Measurements from ENCODE around the gene RBM17.

- TF ChIP-seq CTCF (conservative IDR thresholded peaks at IDR 0.05; ENCODE audit: low read depth, low read length) (no peak), POLR2A (IDR thresholded peaks at IDR 0.05; ENCODE audit: low read depth, low read length) (no peak), RAD21 (IDR thresholded peaks at IDR 0.05; ENCODE audit: low read length) (no peak), MAFK (IDR thresholded peaks at IDR 0.05; ENCODE audit: low read depth, low read length) (no peak), USF2 (IDR thresholded peaks at IDR 0.05; ENCODE audit: low read depth, low read length) (no peak)
Observed at GRCh38 chr10:6117711-6118110, 28.9 kb downstream of the RBM17 start.

Measured in IMR-90 (cell line).